HEK293T (cell line): ENCODE results near the gene SYT7.

Experiments
- CTCF ChIA-PET: fragments of 350-600 bp; formaldehyde crosslinking; extraction: SDS; loops from one replicate; lab custom pipeline; 2021; ENCODE audit warnings: antibody characterized with exemption, inconsistent platforms; lab: Yijun Ruan, JAX
- POLR2A ChIA-PET: fragments of 350-600 bp; formaldehyde crosslinking; extraction: SDS; loops from one replicate; lab custom pipeline; 2020; ENCODE audit warnings: antibody characterized with exemption, inconsistent platforms; lab: Yijun Ruan, JAX
- DNase-seq: peaks from one replicate; pipeline ENCODE4 v3.0.0; 2012; ENCODE audit warnings: mixed read lengths; ENCODE audit errors: extremely low spot score
- ARNT ChIP-seq: fragments of 450-650 bp; IDR thresholded peaks from 2 replicates; pipeline ENCODE4 v1.6.1; 2017; ENCODE audit warnings: mild to moderate bottlenecking
- BHLHE40 ChIP-seq: fragments of 450-650 bp; IDR thresholded peaks from 2 replicates; pipeline ENCODE4 v1.6.1; 2016; ENCODE audit warnings: mild to moderate bottlenecking, moderate library complexity, borderline replicate concordance
- CTBP1 ChIP-seq: fragments of 450-650 bp; IDR thresholded peaks from 2 replicates; pipeline ENCODE4 v1.6.1; 2016; ENCODE audit warnings: borderline replicate concordance
- ELF4 ChIP-seq: fragments of 450-650 bp; IDR thresholded peaks from 2 replicates; pipeline ENCODE4 v1.6.1; 2017; ENCODE audit warnings: antibody characterized with exemption
- FOXA1 ChIP-seq: fragments of 450-650 bp; IDR thresholded peaks from 2 replicates; pipeline ENCODE4 v1.6.1; 2016; ENCODE audit warnings: mild to moderate bottlenecking
- FOXK2 ChIP-seq: fragments of 450-650 bp; IDR thresholded peaks from 2 replicates; pipeline ENCODE4 v1.6.1; 2016; ENCODE audit warnings: mild to moderate bottlenecking
- FOXM1 ChIP-seq: fragments of 450-650 bp; IDR thresholded peaks from 2 replicates; pipeline ENCODE4 v1.6.1; 2017; ENCODE audit warnings: mild to moderate bottlenecking, borderline replicate concordance
- HDGF ChIP-seq: fragments of 450-650 bp; IDR thresholded peaks from 2 replicates; pipeline ENCODE4 v1.6.1; 2017; ENCODE audit warnings: antibody characterized with exemption, borderline replicate concordance
- L3MBTL2 ChIP-seq: fragments of 450-650 bp; conservative IDR thresholded peaks from 2 replicates; pipeline ENCODE4 v1.6.1; 2016; ENCODE audit warnings: mild to moderate bottlenecking
- LEF1 ChIP-seq: fragments of 450-650 bp; IDR thresholded peaks from 2 replicates; pipeline ENCODE4 v1.6.1; 2017; ENCODE audit warnings: mild to moderate bottlenecking, borderline replicate concordance
- NFRKB ChIP-seq: fragments of 450-650 bp; IDR thresholded peaks from 2 replicates; pipeline ENCODE4 v1.6.1; 2016; ENCODE audit warnings: mild to moderate bottlenecking, moderate library complexity
- PKNOX1 ChIP-seq: fragments of 450-650 bp; IDR thresholded peaks from 2 replicates; pipeline ENCODE4 v1.6.1; 2016
- SP1 ChIP-seq: fragments of 450-650 bp; IDR thresholded peaks from 2 replicates; pipeline ENCODE4 v1.6.1; 2017
- SUZ12 ChIP-seq: fragments of 450-650 bp; IDR thresholded peaks from 2 replicates; pipeline ENCODE4 v1.6.1; 2016; ENCODE audit warnings: mild to moderate bottlenecking
- TARDBP ChIP-seq: fragments of 450-650 bp; IDR thresholded peaks from 2 replicates; pipeline ENCODE4 v1.6.1; 2016
- ZNF384 ChIP-seq: fragments of 450-650 bp; IDR thresholded peaks from 2 replicates; pipeline ENCODE4 v1.6.1; 2016

SYT7 gene

GRCh38 chr11:61536676-61537270, 44.1 kb downstream of the SYT7 start:
- ChIA-PET CTCF (no interaction called here), POLR2A (no interaction called here)
- no peak for TF ChIP-seq FOXK2
- no peak for TF ChIP-seq FOXA1
- TF ChIP-seq FOXM1: no peak
- no peak for TF ChIP-seq L3MBTL2
- TF ChIP-seq ELF4: no peak
- TF ChIP-seq PKNOX1: no peak
- no peak for DNase-seq

DNA sequence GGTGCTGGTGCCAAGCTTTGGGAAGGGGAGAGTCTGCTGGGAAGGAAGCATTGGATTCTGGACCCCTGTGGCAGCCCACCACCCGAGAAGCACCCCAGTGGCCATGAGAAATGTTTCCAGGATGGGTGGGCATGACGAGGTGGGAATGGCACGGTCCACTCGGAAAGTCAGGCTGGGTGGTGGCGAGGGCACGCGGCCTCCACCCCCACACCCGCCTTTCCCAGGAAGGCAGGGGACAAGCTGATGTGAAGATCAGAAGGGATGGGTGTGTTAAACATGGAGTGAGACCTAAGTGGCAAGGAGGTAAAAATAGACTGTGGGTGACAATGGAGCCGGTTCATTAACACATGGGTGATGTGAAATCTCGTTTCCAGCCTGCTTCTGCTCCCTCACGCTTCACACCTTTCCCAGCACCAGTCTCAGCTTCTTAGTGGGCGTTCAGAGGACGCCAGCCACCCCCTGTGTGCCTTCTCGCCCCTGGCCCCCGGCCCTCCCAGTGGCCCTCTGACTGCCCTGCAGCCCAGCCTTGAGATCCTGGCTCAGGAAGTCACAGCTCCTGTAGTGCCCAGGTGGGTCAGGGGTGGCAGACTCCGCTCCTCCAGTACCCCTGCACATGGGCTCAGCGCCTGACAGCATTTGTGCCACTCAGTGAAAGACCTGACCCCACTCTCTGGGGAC, 44.7 kb downstream of the SYT7 start:
- ChIA-PET CTCF (interaction anchor here (1.2 kb wide), 1 partner anchor 90 kb away, joined by 3 read pairs; no protein-coding TSS in a partner anchor), POLR2A (no interaction called here)
- no peak for TF ChIP-seq ARNT
- TF ChIP-seq L3MBTL2: no peak
- no peak for TF ChIP-seq FOXA1
- no peak for TF ChIP-seq ZNF384
- no peak for TF ChIP-seq PKNOX1
- TF ChIP-seq TARDBP: no peak
- TF ChIP-seq BHLHE40: no peak
- TF ChIP-seq SP1: no peak
- no peak for TF ChIP-seq SUZ12
- TF ChIP-seq NFRKB: no peak
- TF ChIP-seq ELF4: no peak
- no peak for TF ChIP-seq HDGF
- TF ChIP-seq FOXK2: no peak
- no peak for TF ChIP-seq CTBP1
- TF ChIP-seq LEF1: no peak
- TF ChIP-seq FOXM1: no peak
- no peak for DNase-seq

- no peak for DNase-seq
- no peak for TF ChIP-seq FOXM1
- ChIA-PET CTCF (interaction anchor here (1.2 kb wide), 1 partner anchor 89 kb away, joined by 3 read pairs; no protein-coding TSS in a partner anchor), POLR2A (no interaction called here)
Observed at GRCh38 chr11:61534933-61535839, 45.7 kb downstream of the SYT7 start.

- ChIA-PET CTCF (no interaction called here), POLR2A (no interaction called here)
- DNase-seq: no peak
- TF ChIP-seq SUZ12 (no peak), L3MBTL2 (no peak), ARNT (no peak), TARDBP (no peak), FOXM1 (no peak), FOXA1 (no peak), CTBP1 (no peak), BHLHE40 (no peak), SP1 (no peak)
Observed at GRCh38 chr11:61534025-61534932, 46.6 kb downstream of the SYT7 start.

DNA sequence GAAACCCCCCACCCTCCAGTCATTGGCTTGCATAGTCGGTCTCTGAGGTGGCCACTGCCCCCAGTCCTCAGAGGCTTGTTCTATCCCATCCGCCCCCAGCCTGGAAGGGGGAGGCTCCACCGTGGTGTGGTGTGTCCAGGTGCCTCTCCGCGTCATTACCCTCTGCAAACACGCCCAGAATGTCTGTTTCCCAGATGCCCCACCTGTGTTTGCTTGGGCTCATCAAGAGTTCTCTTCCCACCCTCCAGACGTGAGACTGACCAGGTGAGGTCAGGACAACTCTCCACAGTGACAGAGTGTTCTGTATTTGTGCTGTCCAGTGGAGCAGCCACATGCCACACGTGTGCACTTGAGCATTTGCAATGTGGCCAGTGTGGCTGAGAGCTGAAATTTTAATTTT, 47.5 kb downstream of the SYT7 start:
- DNase-seq: no peak
- CTCF ChIA-PET: no interaction called here
- TF ChIP-seq PKNOX1 (no peak), TARDBP (no peak), FOXM1 (no peak), FOXA1 (no peak), L3MBTL2 (no peak), SP1 (no peak), ZNF384 (no peak), ARNT (no peak), LEF1 (no peak), BHLHE40 (no peak), SUZ12 (no peak), FOXK2 (no peak), HDGF (no peak), NFRKB (no peak), ELF4 (no peak), CTBP1 (no peak)
- POLR2A ChIA-PET: no interaction called here
